HEK293 (cell line): Measurements from ENCODE around the gene FYB2.

Experiments
- MYNN ChIP-seq: fragments of 450-650 bp; formaldehyde crosslinking; IDR thresholded peaks from 2 replicates; pipeline ENCODE4 v1.5.1; 2016; ENCODE audit warnings: missing biosample characterization, missing genetic modification characterization, borderline replicate concordance
- ZNF274 ChIP-seq, 2 experiments: fragments of 200-500 bp in 1 of 2; fragments of 450-650 bp in 1 of 2; sonication (Bioruptor generic) in 1 of 2; formaldehyde crosslinking in 1 of 2; IDR thresholded peaks; 2 replicates each; pipeline versions ENCODE4 v1.5.1 to v1.6.1; 2014 to 2016; ENCODE audit warnings: borderline replicate concordance in 1 of 2, inconsistent platforms in 1 of 2, low read length in 1 of 2, missing biosample characterization in 1 of 2, missing genetic modification characterization in 1 of 2
- ZNF488 ChIP-seq: fragments of 450-650 bp; formaldehyde crosslinking; IDR thresholded peaks from 2 replicates; pipeline ENCODE4 v1.5.1; 2016; ENCODE audit warnings: missing biosample characterization, missing genetic modification characterization
- ZNF544 ChIP-seq: fragments of 450-650 bp; formaldehyde crosslinking; IDR thresholded peaks from 2 replicates; pipeline ENCODE4 v1.5.0; 2017; ENCODE audit warnings: missing biosample characterization, missing genetic modification characterization

- no peak for TF ChIP-seq ZNF488 (tag by site-specific recombination)
- TF ChIP-seq ZNF274 (IDR thresholded peaks at IDR 0.05; ENCODE audit: low read length), result no peak
- TF ChIP-seq ZNF274 (tag by site-specific recombination; IDR thresholded peaks at IDR 0.05; ENCODE audit: borderline replicate concordance), result no peak
- no peak for TF ChIP-seq ZNF544 (tag by site-specific recombination)
- no peak for TF ChIP-seq MYNN (tag by site-specific recombination)
These were observed 2.9 kb downstream of the FYB2 start for GRCh38 chr1:56816264-56816663.
